Measurements from ENCODE around the gene GFPT2.

DNA sequence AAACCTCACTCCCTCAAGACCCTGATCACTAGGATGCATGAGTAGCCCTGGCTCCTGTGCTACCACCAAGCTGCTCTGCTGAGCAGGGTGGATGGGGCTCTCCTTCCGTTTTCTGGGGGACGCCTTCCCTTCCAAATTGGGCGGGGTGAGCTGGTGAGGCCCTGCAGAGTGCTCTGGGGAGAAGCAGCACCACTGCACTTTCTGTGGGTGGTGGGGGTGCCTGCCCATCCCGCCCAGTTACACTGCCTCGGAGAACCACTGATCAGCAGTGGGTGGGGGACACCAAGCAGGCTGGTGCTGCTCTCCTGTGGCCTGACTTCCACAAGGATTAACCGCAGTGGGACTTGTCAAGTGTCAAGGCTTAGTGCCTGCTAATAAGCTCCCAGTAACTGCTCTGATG lies 19.0 kb downstream of the GFPT2 start:
- TF ChIP-seq EZH2 (IDR thresholded peaks at IDR 0.05) (no peak), POLR2AphosphoS5 (IDR thresholded peaks at IDR 0.05; ENCODE audit: borderline replicate concordance, low read depth, low read length) (no peak), FOXP2 (optimal IDR thresholded peaks at IDR 0.05; ENCODE audit: control extremely low read depth, extremely low read length, insufficient read depth) (no peak)

Measured in SK-N-MC (cell line).